ENCODE measurements around the gene REC8. TPM values are rescaled to one million over a fixed set of nuclear protein-coding genes. Genes with fewer than 3 reads are reported as not detected.

The REC8 gene
- total RNA-seq, 1 experiment from 2014 or later = 58.0 TPM

DNA sequence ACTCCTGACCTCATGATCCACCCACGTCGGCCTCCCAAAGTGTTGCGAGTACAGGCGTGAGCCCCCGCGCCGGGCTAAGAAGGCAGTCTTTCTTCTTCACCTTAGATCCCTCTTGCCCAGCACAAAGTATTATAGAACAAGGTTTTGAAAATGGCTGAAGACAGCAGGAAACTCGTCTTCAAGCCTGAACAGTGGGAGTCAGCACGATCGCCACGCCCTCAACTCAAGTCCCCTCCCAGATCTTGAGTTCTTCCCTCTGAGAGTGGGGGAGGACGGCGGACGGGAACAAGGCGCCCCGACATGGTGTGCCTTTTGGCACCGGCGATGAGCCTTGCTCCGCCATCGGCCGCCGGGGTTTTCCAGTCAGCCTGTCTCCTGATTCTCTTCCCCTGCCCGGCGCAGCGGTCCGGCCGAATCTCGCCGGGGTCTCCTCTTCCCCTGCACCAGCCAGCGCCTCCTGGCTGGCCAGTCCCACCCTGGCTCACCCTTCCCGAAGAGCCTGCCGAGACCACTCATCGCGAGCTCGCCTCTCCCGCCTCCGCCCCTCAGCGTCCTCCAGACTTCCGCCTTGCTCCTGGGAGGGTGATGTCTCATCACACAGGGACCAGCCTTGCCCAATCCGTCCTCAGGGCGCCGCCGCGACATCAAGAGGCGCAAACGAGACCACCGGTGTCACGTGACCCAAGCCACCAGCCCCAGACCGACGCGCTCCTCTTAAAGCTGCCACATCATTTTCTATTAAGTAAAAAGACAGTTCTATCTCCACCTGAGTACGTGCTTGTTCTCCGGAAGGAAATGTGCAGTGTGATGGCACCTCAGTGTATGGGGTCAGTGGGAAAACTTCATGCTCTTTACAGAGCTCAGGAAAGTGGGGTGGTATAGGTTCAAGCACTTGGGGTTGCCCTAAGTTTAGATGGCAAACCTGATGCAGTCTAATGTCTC lies 41.3 kb downstream of the REC8 start, which contains the start of gene CHMP4A:
Gene CHMP4A, minus strand, starts transcription at position 565 of the 942 bp plus-strand sequence. Its CDS starts 49 bp downstream, at position 516.
- DNase-seq = peak; percentile 99
- TF ChIP-seq CTCF (conservative IDR thresholded peaks at IDR 0.05) = peak; percentile 27; the same call in 1 of the 3 replicates
- Histone ChIP-seq H3K56ac (ENCODE audit: insufficient read length, low read depth, low read length) (peak within 1 kb of the TSS; percentile 60), H4K20me1 (ENCODE audit: control insufficient read depth, insufficient read depth, insufficient read length) (no peaks in the 10 kb centered on the region), H3K79me1 (ENCODE audit: insufficient read depth, low read depth, low read length, poor library complexity, severe bottlenecking) (no peaks in the 10 kb centered on the region), H3K4me1 (ENCODE audit: insufficient read depth, low read length) (no peaks in the 10 kb centered on the region), H2AFZ (ENCODE audit: low read length) (no peak within 1 kb of the TSS), H4K8ac (replicated peaks; ENCODE audit: insufficient read length, low read depth, low read length) (no peak within 1 kb of the TSS), H2BK120ac (ENCODE audit: low read depth, low read length, poor library complexity, severe bottlenecking) (peak within 1 kb of the TSS; percentile 63), H3K14ac (ENCODE audit: insufficient read depth, low read length) (peak within 1 kb of the TSS; percentile 94), H2BK20ac (ENCODE audit: low read depth, low read length, poor library complexity, severe bottlenecking) (no peak within 1 kb of the TSS), H2BK12ac (ENCODE audit: insufficient read length, low read depth, low read length) (no peak within 1 kb of the TSS), H3K27ac (ENCODE audit: insufficient read length, low read depth, low read length) (peak within 1 kb of the TSS; percentile 41), H3K79me2 (ENCODE audit: insufficient read depth, low read length) (no peaks in the 10 kb centered on the region), H4K5ac (ENCODE audit: insufficient read length, low read depth, low read length) (no peak within 1 kb of the TSS), H2AK5ac (ENCODE audit: insufficient read length, low read length) (no peak within 1 kb of the TSS), H3K4me2 (ENCODE audit: insufficient read depth, insufficient read length, low read length) (peak within 1 kb of the TSS; percentile 67), H2BK5ac (ENCODE audit: insufficient read length, low read length) (peak within 1 kb of the TSS; percentile 61), H4K91ac (ENCODE audit: insufficient read length, low read depth, low read length) (no peak within 1 kb of the TSS), H3K23ac (ENCODE audit: insufficient read length, low read depth, low read length) (no peak within 1 kb of the TSS), H3K9me3 (ENCODE audit: control insufficient read depth, low read depth, low read length) (no peaks in the 10 kb centered on the region), H2BK15ac (ENCODE audit: low read depth, low read length) (no peak within 1 kb of the TSS), H3T11ph (ENCODE audit: low read length) (no peak within 1 kb of the TSS), H3K27me3 (ENCODE audit: insufficient read depth, low read length) (no peaks in the 10 kb centered on the region), H3K18ac (ENCODE audit: insufficient read length, low read depth, low read length) (peak within 1 kb of the TSS; percentile 93), H3K4ac (ENCODE audit: low read depth, low read length) (peak within 1 kb of the TSS; percentile 49; the same call in 1 of the 2 replicates), H3K9ac (ENCODE audit: extremely low read depth, insufficient read length, low read length) (peak within 1 kb of the TSS; percentile 93), H3K23me2 (ENCODE audit: insufficient read length, low read depth, low read length, poor library complexity, severe bottlenecking) (peaks cover 11% of the 10 kb centered on the region)
- H3K27me3 Mint-ChIP-seq (ENCODE audit: low read depth) = no peaks in the 10 kb centered on the region; the same call in 1 of the 2 replicates
- peak within 1 kb of the TSS; percentile 88 to 100 (median 100) for H3K27ac Mint-ChIP-seq
- no CpG with 5 or more reads among the region's 53 CpGs for WGBS (ENCODE audit: extremely low coverage, insufficient read length, low lambda C conversion rate)
- peak within 1 kb of the TSS; percentile 91 to 96 for H3K4me3 Mint-ChIP-seq
- H3K4me1 Mint-ChIP-seq = peaks cover 18 to 26% of the 10 kb centered on the region in 2 experiments
- peaks cover 13 to 43% (median 32%) of the 10 kb centered on the region in 3 experiments; a peak in 6 of 7 replicates for H3K36me3 Mint-ChIP-seq (ENCODE audit: insufficient read depth in 1 of 3, low read depth in 3 of 3)
- no peaks in the 10 kb centered on the region; a peak in 1 of 5 replicates for H3K9me3 Mint-ChIP-seq
